CD1c-positive myeloid dendritic cell (primary cell): ENCODE data around the gene POLR1A.

Experiments
- DNase-seq: peaks from one replicate; pipeline ENCODE4 v3.0.0-alpha.2; 2016; ENCODE audit errors: extremely low spot score

The POLR1A gene

DNA sequence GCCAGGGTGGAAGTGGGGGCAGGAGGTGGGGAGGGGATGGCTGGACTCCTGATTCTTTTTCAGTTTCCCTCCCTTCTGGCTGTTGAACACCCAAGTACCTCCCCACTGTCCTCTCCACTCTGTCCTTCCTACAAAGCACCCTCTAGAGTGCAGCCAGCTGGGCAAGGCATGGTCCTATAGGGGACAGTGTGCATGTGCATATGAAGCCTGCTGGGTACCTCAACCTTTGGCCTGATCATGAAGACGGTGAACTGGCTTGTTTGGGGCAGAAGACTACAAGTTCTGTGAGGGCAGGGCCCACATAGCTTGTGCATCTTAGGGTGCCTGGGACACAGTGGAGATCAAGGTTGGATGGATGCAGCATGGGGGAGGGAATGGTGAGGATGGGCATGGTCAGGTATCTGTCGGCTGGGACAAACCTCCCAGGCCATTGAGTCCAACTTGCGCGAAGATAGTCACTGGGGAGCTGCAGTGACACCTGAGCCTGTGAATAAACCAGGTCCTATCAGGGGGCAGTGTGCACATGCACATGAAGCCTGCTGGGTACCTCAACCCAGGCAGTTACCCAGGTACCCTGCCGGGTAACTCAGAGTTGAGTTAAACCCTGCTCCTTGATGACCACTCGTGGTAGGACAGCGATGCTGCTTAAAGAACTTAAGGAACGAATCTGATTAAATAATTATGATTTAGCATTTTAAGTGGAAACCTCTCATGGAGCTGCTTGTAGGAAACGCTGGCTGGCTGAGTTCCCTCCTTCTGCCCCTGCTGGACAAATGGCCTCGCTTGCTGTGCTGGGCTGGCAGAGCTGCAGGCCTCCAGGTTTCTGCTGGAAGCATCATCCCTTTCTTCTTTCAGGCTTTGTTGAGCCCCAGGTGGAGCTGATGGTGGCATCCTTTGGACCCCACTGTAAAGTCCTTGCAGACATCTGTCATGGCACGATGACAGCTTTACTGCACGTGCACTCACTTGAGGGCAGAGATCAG is 84.0 kb downstream of the POLR1A start:
- DNase-seq = no peak

DNA sequence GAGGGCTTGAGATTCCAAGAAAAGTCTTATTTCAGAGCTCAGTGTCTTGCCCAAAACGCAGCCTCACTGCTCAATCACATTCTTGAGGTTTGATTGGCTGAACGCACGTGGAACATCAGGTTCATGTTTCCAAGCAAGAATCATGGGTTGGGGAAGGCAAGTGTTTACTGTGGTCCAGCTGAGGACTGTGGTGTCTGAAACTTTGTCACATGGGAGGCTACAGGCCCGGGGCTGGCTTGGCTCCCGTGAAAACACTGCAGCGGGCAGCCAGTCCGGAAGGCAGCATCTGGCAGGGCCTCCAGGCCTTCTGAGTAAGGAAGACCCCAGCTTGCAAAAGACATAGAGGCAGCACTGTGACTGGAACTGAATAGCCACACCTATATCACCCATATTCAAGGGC is 84.7 kb downstream of the POLR1A start:
- no peak for DNase-seq

DNA sequence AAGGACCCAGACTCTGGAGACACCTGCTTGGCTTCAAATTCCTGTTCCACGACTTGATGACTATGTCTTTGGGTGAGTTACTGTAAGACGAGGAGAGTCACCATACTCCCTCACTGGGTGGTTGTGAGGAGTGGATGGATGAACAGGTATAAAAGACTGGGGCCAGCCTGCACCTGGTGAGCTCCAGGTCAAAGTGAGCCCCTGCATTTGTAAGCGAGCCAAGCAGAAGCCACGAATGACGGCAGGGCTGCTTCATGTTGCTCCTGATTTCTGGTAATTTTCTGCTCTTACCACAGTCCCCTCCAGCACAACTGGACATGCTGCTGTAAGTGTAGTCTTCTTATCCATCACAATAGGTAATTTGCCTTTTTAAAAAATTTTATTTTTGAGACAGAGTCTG is 86.6 kb downstream of the POLR1A start:
- DNase-seq = no peak

DNA sequence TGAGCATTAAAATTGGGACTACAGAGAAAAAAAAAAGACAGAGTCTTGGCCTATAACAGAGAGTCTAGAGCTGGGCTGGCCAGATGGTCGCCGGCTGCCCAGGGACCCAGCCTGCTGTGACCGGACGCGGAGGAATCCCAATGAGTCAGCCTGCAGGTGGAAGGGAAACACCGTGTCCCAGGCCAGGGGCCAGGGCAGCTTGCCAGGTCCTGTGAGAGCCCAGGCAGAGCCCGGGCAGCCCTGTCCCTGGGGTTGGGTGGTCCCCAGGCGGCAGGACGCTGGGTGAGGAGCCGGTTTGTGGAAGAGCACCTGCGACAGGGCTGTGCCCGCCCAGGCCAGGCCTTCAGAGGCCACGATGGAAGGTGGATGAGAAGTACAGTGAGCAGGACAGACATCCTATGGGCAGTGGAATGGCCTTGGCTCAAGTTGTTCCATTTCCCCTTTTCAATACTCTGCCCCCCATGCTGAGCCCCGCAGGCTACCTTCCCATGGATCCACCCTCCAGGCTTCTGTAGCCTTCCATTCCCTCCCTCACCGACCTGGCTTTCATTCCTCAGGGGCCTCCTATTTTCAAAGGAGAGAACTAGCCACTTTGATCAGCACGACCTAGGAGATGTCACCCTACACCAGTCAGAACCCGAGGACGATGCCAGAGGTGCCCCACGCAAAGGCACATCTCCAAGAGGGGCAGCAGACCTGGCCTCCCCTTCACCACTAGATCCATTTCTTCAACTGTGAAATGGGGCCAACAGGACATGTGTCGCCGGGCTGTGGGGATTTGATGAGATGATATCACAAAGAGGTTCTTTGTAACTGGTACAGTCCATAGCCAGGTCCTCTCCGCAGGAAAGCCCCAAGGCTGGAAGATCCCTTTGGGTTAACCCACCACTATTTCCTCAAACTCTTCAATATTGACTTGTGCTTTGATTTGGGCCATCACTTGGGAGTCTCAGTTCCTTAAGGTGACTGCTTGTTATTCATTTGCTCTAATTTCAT is 87.5 kb downstream of the POLR1A start:
- no peak for DNase-seq

DNA sequence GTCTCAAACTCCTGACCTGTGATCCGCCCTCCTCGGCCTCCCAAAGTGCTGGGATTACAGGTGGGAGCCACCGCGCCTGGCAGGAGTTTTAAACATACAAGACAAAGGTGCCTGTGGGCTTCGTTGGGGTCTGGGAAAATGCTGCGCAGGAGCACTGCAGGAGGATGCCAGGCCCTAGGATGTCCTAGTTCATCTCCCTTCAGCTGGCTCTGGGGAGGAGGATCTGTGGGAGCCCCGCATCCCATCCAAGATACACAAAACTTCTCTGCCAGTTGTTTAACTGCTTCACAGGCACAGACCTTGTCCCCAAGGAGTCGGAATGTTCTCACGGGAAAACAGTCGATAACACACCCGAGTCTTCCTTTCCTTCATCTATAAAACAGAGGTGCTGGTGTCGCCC is 89.1 kb downstream of the POLR1A start:
- no peak for DNase-seq

DNA sequence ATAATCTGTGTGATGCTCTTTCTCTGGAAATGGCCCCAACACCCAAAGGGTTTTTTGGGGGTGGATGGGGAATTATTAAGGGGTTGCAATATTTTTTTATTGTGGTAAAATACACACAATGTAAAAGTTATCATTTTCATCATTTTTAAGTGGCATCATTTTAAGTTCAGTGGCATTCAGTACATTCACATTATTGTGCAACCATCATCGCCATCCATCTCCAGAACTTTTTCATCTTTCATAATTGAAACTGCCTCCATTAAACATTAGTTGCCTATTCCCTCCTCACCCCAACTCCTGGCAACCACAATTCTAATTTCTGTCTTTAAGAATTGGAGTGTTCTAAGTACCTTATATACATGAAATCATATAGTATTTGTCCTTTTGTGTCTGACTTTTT is 90.0 kb downstream of the POLR1A start:
- no peak for DNase-seq

DNA sequence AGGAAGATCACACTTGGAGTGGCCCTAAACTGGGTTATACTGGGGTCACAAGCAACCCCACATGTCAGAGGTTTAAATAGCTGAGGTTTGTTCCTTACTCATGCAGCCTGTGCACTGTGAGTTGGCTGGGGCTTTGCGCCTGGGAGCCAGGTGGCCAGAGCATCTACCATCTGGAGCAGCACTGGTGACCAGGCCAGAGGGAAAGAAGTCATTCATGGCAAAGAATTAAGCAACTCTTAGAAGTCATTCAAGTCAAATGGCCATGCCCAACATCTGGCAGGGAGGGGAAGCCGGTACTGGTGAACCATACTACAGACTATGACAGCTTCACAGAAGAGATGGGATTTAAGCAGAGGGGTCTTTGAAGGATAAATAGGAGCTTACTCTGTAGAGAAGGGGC is 90.7 kb downstream of the POLR1A start:
- DNase-seq = no peak

DNA sequence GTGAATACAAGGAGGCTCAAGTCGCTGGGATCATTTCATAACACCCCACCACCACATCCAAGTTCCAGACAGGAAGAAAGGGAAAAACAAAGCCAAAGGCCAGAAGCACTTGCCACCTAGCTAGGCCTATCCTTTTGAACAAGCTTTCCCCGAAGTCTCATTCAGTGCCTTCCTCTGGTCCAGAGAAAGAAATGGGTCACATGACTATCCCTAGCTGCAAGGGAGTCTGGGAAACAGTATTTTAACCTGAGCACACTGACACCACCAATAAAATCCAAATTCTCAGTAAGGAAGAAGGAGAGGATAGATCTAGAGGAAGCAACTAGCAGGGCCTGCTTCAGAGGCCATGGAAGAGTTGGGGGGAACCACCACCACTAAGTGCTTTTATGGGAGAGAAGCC is 91.2 kb downstream of the POLR1A start:
- DNase-seq = no peak

DNA sequence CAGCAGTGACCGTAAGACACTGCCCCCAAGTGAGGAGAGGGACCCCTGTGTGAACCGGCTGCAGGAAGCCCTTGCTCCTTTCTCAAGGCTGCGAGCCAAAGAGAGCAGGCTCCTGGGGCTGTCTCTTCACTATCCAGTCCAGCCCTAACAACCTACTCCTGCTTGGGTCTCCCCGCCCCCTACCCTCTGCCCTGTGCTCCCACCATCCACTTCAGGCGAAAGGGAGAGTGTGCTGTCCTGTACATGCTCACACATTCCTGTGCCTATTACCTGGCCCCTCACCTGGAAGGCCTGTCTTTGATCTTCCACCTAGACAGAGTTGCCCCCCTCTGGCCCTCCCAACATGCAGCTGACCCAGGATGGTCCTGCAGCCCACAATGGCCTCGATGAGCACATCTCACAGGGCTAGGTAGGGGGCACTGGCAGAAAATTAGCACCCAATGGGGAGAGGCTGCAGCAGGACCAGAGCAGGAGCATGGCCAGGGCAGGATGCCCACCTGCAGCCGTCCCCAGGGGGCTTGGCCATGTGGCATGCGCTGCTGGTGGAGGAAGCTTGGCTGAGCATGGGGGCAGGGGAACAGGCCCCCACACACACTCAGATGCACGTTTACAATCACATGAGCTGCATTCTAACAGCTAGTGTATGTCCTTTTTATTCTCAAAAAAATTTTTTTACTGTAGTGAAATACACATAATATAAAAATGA is 93.5 kb downstream of the POLR1A start:
- no peak for DNase-seq

DNA sequence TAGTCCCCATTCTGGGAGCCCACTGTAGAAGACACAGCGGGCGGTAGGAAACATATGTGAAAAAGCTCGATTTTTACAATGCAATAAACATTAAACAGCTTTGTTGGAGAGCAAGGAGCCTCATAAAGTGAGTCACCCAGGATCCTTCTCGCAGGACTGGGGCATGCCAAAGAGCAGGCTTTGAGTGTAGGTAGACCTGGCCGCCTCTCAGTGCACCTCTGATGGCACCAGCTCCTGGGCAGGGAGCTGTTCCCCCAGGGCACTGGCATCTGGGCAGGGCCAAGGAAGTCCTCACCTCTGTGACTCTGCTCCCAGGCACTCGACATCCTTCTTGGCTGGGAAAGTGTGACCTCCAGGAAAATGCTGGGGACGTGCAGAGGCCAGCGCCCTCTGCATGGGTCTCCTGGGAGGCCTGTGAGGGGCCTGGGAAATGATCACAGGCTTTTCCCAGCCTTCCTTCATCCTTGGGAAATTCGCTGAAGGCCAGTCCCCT is 94.2 kb downstream of the POLR1A start:
- DNase-seq = no peak

DNA sequence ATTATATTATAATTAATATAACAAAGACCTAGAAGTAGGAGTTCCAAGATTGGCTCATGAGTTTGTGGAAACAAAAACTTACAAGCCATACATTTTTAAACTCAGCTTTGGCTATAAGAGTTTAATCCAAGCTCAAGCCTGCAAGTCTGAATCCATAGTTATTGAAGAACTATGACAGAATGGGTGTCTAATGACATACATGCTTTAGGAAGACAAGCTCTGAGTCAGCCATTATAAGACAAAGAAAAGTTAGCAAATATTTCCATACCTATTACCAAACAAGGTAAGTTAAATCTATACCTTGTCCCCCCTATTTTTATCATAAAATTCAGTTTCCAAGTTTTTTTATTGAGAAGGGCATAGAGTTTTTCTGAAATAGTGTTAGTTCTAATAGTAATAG is 95.6 kb downstream of the POLR1A start:
- no peak for DNase-seq

DNA sequence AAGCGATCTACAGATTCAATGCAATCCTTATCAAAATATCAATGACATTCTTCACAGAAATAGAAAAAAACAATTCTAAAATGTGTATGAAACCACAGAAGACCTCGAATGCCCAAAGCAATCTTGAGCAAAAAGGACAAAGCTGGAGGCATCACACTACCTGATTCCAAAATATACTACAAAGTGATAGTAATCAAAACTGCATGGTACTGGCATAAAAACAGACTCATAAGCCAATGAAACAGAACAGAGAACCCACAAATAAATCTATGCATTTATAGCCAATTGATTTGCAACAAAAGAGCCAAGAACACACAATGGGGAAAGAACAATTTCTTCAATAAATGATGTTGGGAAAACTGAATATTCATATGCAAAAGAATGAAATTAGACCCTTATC is 99.2 kb downstream of the POLR1A start:
- DNase-seq = no peak

DNA sequence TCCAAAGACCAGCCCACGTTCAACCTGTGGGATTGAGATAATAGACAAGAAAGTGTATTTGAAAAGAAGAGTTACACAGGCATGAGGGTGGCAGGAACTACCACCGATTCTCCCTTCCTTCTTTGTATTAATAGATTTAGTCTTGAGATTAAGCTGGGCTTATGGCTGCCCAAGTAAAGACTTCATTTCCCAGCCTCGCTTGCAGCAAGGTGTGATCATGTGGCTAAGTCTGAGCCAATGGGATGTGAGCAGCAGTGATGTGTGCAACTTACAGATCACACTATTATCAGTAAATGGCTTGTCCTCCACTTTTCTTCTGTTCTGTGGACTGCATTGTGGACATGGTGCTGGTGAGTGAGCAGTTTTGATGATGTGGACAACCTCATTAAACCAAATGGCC is 101.7 kb downstream of the POLR1A start:
- DNase-seq = no peak

DNA sequence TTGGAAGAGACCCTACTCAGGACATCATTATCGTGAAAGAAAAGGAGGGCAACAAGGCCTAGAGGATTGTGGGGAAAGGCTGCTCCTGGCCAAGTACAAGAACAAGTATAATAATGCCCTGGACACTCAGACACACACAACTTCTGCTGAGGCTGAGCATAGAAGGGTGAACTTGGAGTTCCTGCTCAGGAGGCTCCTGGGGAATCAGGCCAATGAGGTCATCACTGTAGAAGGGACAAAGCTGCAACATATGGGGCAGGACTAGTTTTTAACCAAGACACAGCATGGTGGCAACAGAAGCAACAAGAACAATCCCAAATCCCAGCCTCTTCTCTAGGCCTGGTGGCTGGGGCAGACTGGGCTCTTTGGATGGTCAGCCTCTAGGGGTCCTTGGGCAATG is 102.6 kb downstream of the POLR1A start:
- DNase-seq = no peak

DNA sequence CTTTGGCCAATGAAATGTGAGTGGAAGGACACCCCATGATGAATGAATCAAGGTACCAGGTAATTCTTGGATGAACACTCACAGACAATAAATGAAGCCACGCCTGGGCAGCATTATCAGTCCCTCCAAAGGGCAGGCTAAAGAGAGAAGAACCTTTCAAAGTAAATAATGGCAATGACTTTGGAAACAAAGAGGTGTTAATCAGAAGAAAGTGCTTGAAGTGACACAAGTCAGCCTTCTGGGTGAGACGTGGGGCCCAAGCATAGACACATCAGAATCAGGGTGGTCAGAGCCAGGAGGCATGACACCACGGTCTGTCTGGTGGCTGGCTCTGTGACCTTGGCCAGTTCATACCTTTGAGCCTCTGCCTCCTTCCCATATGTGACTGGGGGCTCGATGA is 103.3 kb downstream of the POLR1A start:
- no peak for DNase-seq

DNA sequence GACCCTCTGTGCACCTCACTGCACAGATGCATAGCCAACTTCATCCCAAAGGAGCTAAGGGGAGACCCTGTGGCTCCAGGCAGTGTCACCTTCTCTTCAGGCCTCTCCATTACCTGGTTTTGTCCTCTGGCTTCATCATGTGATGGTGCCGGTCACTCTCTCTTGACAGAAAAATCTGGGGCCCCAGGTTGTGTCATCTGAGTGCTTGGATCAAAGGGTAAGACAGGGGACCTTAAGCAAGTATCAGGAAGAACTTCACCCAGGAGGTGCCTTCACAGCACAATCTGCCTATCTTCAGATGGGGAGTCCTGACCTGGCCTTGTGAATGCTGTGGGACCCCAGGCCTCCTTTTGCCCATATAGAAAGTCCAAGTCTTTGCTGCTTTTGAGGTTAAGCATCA is 104.4 kb downstream of the POLR1A start:
- DNase-seq = no peak

DNA sequence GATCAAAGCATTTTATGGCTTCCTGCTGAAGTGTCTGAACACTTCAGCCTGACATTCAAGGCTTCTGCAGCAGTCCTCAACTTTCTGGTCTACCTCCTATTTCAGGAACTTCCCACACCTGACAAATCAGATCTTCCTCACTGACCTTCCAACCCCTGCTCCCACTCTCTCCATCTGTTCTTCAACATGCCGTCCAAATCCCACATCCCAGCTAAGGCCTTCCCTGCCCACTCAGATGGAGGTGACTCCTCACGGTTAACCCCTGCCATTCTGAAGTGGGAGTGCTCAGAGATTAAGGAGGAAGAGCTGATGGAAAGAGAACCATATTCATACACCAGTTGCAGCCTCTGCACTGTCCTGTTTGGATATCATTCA is 104.8 kb downstream of the POLR1A start:
- DNase-seq = no peak

DNA sequence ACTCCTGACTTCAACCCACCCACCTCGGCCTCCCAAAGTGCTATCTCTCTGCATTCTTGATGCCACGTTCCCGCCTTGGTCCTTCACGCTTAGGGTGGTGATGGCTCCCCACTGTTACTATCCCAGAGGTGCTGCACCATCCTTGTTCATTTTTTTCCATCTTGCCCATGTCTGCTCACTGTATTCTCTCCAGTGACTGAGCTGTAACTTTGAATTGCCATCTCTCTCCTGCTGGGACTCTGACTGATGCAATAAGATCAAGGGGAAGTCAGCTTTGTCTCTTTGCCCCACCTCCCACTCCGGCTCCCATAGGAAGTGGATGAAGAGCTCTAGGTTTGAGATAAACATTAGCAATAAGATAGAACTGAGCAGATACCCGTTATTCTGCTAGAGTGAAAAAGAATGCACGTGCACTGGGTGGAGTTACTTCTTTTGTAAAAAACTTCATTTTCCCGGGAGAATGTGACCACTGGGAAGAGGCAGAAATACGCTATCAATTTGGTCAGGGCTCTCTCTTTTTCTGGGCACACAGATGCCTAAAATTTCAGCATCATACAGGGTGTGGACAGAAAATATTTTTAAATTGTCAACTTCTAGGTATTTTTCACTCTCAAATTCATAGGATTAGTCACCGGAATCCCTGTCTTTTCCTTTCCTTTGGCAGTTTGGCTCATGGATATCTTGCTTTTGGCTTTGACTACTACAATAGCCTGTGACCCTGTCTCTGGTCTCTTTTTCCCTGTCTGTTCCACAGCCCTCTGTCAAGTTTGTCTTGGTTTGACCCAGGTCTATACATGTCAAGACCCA is 105.4 kb downstream of the POLR1A start:
- DNase-seq = peak; percentile 63

DNA sequence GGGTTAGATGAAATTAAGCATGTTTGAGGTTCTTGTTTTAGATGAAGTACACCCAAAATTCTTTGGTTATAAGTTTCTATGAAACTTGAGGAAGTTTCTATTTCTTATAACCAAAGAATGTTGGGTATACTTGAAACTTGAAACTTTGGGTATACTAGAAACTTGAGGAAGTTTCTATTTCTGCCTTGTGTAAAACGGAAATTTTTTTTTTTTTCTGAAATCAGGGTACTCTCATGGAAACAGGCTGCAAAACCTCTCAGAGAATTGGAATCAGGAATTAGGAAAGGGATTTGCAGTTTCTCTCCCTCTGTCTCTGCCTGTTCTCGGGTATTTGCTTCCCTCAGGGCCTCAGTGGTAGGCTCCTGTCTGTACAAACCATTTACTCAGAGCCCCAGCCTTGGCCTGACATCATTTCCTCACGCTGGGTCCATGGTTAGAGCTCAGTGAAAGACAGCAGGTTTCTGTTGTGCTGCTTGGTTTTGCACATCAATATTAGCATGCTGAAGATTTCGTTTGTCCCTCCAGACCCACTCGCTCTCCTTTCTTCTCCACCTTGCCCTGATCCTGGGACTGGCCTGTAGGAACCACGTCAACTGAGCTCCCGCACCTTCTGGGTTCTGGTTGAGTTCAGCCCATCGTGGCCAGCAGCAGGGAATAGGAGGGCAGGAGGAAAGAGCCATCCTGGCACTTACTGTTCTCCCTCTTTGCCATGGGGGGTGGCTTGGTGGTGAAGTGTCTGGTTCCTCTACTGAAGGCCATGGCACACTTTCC is 106.4 kb downstream of the POLR1A start:
- DNase-seq = peak; percentile 68
